Gastroesophageal sphincter (tissue), 3 donors: ENCODE data around the gene RAB23.

Experiments used
- CTCF ChIP-seq, 4 experiments: fragments of 200-600 bp in 2 of 4; fragments of 450-650 bp in 2 of 4; sonication (generic) in 1 of 4; IDR thresholded peaks; one replicate each; pipeline ENCODE4 v1.5.1; 2017 to 2019; ENCODE audit warnings: antibody characterized with exemption in 4 of 4, mild to moderate bottlenecking in 2 of 4, moderate library complexity in 2 of 4
- POLR2AphosphoS5 ChIP-seq: sonication (generic); formaldehyde crosslinking; IDR thresholded peaks from one replicate; pipeline ENCODE4 v1.6.1; 2017; ENCODE audit warnings: antibody characterized with exemption

DNA sequence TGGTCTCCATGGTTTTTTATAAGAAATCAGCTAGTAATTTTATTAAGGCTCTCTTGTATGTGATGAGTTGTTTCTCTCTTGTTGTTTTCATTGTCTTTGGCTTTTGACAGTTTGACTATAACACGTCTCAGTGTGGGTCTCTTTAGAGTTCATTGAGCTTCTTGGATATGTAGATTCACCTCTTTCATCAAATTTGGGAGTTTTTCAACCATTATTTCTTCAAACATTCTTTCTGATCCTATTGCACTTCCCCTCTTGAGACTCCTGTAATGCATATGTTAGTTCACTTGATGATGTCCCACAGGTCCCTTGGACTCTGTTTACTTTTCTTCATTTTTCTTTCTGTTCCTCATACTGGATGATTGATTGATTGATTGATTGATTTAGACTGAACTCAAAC, 57.0 kb downstream of the RAB23 start:
- TF ChIP-seq POLR2AphosphoS5 (no peak), CTCF (IDR thresholded peaks at IDR 0.05) (no peak)
